A673 (cell line): ENCODE measurements around the gene PROX1. TPM values are rescaled to one million over a fixed set of nuclear protein-coding genes. Genes with fewer than 3 reads are reported as not detected.

ENCODE experiments used
- BruUV-seq: library from RNA; stranded (reverse); fragments of 400-500 nt; replicated peaks from 2 replicates; lab custom pipeline; 2021; lab: Mats Ljungman, UMichigan
- CTCF ChIA-PET: fragments of 300-600 bp; sonication (Branson Sonifier 250); formaldehyde crosslinking; loops from one replicate; lab custom pipeline; 2022; ENCODE audit warnings: antibody characterized with exemption; lab: Charles Lee
- POLR2A ChIA-PET: fragments of 300-600 bp; sonication (Branson Sonifier 250); formaldehyde crosslinking; loops from one replicate; lab custom pipeline; 2022; ENCODE audit warnings: antibody characterized with exemption; ENCODE audit not compliant: low non-redundant PET; lab: Charles Lee
- DNase-seq: peaks from one replicate; pipeline ENCODE4 v3.0.0-alpha.2; 2015; ENCODE audit warnings: low spot score
- H3K27ac ChIP-seq: fragments of 200-600 bp; sonication (generic); 2 replicates; pipeline ENCODE4 v1.5.1; 2016; ENCODE audit warnings: mixed run types, low read depth, mild to moderate bottlenecking, mixed read lengths, antibody characterized with exemption, low read length; ENCODE audit not compliant: poor library complexity, severe bottlenecking
- H3K27me3 ChIP-seq: fragments of 200-600 bp; sonication (generic); replicated peaks from 2 replicates; pipeline ENCODE4 v1.6.1; 2017; ENCODE audit warnings: mixed run types, low read depth, mild to moderate bottlenecking, mixed read lengths, antibody characterized with exemption, low read length; ENCODE audit not compliant: insufficient read depth, poor library complexity
- H3K36me3 ChIP-seq: fragments of 200-600 bp; sonication (generic); 2 replicates; pipeline ENCODE4 v1.6.1; 2016; ENCODE audit warnings: mixed run types, mild to moderate bottlenecking, mixed read lengths, antibody characterized with exemption, low read length; ENCODE audit not compliant: insufficient read depth, poor library complexity, severe bottlenecking
- H3K4me1 ChIP-seq: fragments of 200-600 bp; sonication (generic); 2 replicates; pipeline ENCODE4 v1.6.1; 2017; ENCODE audit warnings: mixed run types, mild to moderate bottlenecking, mixed read lengths, antibody characterized with exemption, low read length; ENCODE audit not compliant: insufficient read depth, poor library complexity, severe bottlenecking
- H3K4me3 ChIP-seq: fragments of 200-600 bp; sonication (generic); 2 replicates; pipeline ENCODE4 v1.5.1; 2016; ENCODE audit warnings: low read depth, mixed run types, mild to moderate bottlenecking, mixed read lengths, low read length; ENCODE audit not compliant: poor library complexity, severe bottlenecking
- H3K9me3 ChIP-seq: fragments of 200-600 bp; sonication (generic); 2 replicates; pipeline ENCODE4 v1.6.1; 2016; ENCODE audit warnings: mixed run types, low read depth, mild to moderate bottlenecking, mixed read lengths, antibody characterized with exemption, low read length; ENCODE audit not compliant: poor library complexity, severe bottlenecking
- CTCF ChIP-seq: fragments of 300-800, 200-600 bp; sonication (generic); conservative IDR thresholded peaks from 2 replicates; pipeline ENCODE4 v1.5.1; 2017; ENCODE audit warnings: low read depth, mild to moderate bottlenecking, antibody characterized with exemption, low read length, moderate library complexity, mixed read lengths
- EZH2 ChIP-seq: fragments of 200-600 bp; sonication (generic); IDR thresholded peaks from 2 replicates; pipeline ENCODE4 v1.6.1; 2017; ENCODE audit warnings: borderline replicate concordance, low read depth, mild to moderate bottlenecking, mixed read lengths, antibody characterized with exemption, low read length; ENCODE audit not compliant: poor library complexity, severe bottlenecking
- intact Hi-C: fragments of 100-400 bp; cut with micrococcal nuclease; formaldehyde crosslinking; loops from one replicate; pipeline ENCODE4 v1.10.0; 2022; ENCODE audit not compliant: unreplicated experiment
- total RNA-seq: library from RNA; stranded (reverse); gene quantifications from 2 replicates; pipeline ENCODE4 v1.2.3, GENCODE V29; 2021

Gene PROX1
- total RNA-seq, 1 experiment from 2014 or later: not detected

GRCh38 chr1:214043167-214043566 is 55.4 kb downstream of the PROX1 start:
- no peaks in the 10 kb centered on the region for H3K4me1 ChIP-seq
- H3K4me3 ChIP-seq: no peak overlapping the region
- ChIA-PET CTCF (no interaction called here), POLR2A (no interaction called here)
- DNase-seq: no peak
- H3K27me3 ChIP-seq: peaks cover 56% of the 10 kb centered on the region
- no peak overlapping the region for H3K27ac ChIP-seq
- H3K9me3 ChIP-seq: no peaks in the 10 kb centered on the region
- TF ChIP-seq CTCF: no peak
- no peak for TF ChIP-seq EZH2
- intact Hi-C loops: no loop called here
- H3K36me3 ChIP-seq: no peaks in the 10 kb centered on the region
- BruUV-seq: no TSS peak

- CTCF ChIA-PET: no interaction called here
- Histone ChIP-seq H3K27ac (no peak overlapping the region), H3K9me3 (no peaks in the 10 kb centered on the region), H3K4me1 (no peaks in the 10 kb centered on the region), H3K27me3 (peaks cover 41% of the 10 kb centered on the region), H3K36me3 (no peaks in the 10 kb centered on the region), H3K4me3 (no peak overlapping the region)
- BruUV-seq: no TSS peak
- TF ChIP-seq CTCF: no peak
- no peak for TF ChIP-seq EZH2
- POLR2A ChIA-PET: no interaction called here
- intact Hi-C loops: no loop called here
- DNase-seq: no peak
Observed at GRCh38 chr1:214044438-214045214, 56.9 kb downstream of the PROX1 start.

- Histone ChIP-seq H3K36me3 (no peaks in the 10 kb centered on the region), H3K27me3 (peaks cover 3% of the 10 kb centered on the region), H3K9me3 (no peaks in the 10 kb centered on the region), H3K27ac (no peak overlapping the region), H3K4me1 (no peaks in the 10 kb centered on the region), H3K4me3 (no peak overlapping the region)
- POLR2A ChIA-PET: no interaction called here
- intact Hi-C loops: no loop called here
- no TSS peak for BruUV-seq
- CTCF ChIA-PET: no interaction called here
- DNase-seq: no peak
- no peak for TF ChIP-seq CTCF
- TF ChIP-seq EZH2: no peak
Observed at GRCh38 chr1:214050513-214051401, 63.0 kb downstream of the PROX1 start.
